SU-DHL-6 (cell line): Measurements from ENCODE around the gene WSB2.

ENCODE experiments used
- H2AFZ ChIP-seq: fragments of 200-600 bp; sonication (generic); 2 replicates; pipeline ENCODE4 v1.6.1; 2014; ENCODE audit warnings: low read depth, mild to moderate bottlenecking, moderate library complexity, mixed read lengths, antibody characterized with exemption, low read length; ENCODE audit not compliant: severe bottlenecking
- H3F3A ChIP-seq: fragments of 200-600 bp; shearing (Covaris generic); 2 replicates; pipeline ENCODE4 v1.6.0; 2016; ENCODE audit warnings: antibody characterized with exemption, mild to moderate bottlenecking; ENCODE audit not compliant: insufficient read depth
- H3K27ac ChIP-seq: fragments of 200-600 bp; sonication (generic); 2 replicates; pipeline ENCODE4 v1.5.1; 2016; ENCODE audit warnings: low read depth, mild to moderate bottlenecking, low read length, moderate library complexity, mixed read lengths
- H3K27me3 ChIP-seq: fragments of 200-600 bp; sonication (generic), shearing (Covaris generic); 2 replicates; pipeline ENCODE4 v1.6.0; 2014; ENCODE audit warnings: mild to moderate bottlenecking, low read length
- H3K36me3 ChIP-seq: fragments of 200-600 bp; sonication (generic); 2 replicates; pipeline ENCODE4 v1.6.1; 2014; ENCODE audit warnings: mild to moderate bottlenecking, low read length, mixed read lengths
- H3K4me2 ChIP-seq: fragments of 300-600, 200-600 bp; shearing (Covaris generic), sonication (generic); 2 replicates; pipeline ENCODE4 v1.6.0; 2014; ENCODE audit warnings: low read length, low read depth, mild to moderate bottlenecking; ENCODE audit not compliant: poor library complexity, severe bottlenecking
- H3K4me3 ChIP-seq: fragments of 200-600 bp; sonication (generic); 2 replicates; pipeline ENCODE4 v1.5.1; 2014; ENCODE audit warnings: antibody characterized with exemption, low read length, mild to moderate bottlenecking, mixed read lengths; ENCODE audit not compliant: insufficient read depth, poor library complexity, severe bottlenecking
- H3K79me2 ChIP-seq: fragments of 200-600 bp; sonication (generic); 2 replicates; pipeline ENCODE4 v1.6.1; 2014; ENCODE audit warnings: mild to moderate bottlenecking, low read length, moderate library complexity; ENCODE audit not compliant: insufficient read depth
- H3K9ac ChIP-seq: fragments of 200-600 bp; sonication (generic); 2 replicates; pipeline ENCODE4 v1.7.0; 2014; ENCODE audit warnings: mild to moderate bottlenecking, low read length
- H3K9me2 ChIP-seq: fragments of 200-600 bp; sonication (generic); replicated peaks from 2 replicates; pipeline ENCODE4 v1.6.1; 2014; ENCODE audit warnings: low read length; ENCODE audit not compliant: insufficient read depth
- H3K9me3 ChIP-seq: fragments of 200-600 bp; sonication (generic); 2 replicates; pipeline ENCODE4 v1.6.1; 2014; ENCODE audit warnings: low read length, mixed read lengths; ENCODE audit not compliant: insufficient read depth
- H4K20me1 ChIP-seq: fragments of 200-600 bp; sonication (generic); 2 replicates; pipeline ENCODE4 v1.6.1; 2014; ENCODE audit warnings: low read depth, mild to moderate bottlenecking, antibody characterized with exemption, low read length, moderate library complexity, mixed read lengths
- CTCF ChIP-seq: fragments of 200-600 bp; sonication (generic); IDR thresholded peaks from one replicate; pipeline ENCODE4 v1.5.1; 2017; ENCODE audit warnings: antibody characterized with exemption, mild to moderate bottlenecking, low read length, moderate library complexity; ENCODE audit not compliant: insufficient read depth, poor library complexity, severe bottlenecking
- EZH2phosphoT487 ChIP-seq: fragments of 200-600 bp; sonication (generic), shearing (Covaris generic); conservative IDR thresholded peaks from 2 replicates; pipeline ENCODE4 v1.6.1; 2018; ENCODE audit warnings: mild to moderate bottlenecking, antibody characterized with exemption, low read length, moderate library complexity, mixed read lengths

Gene WSB2

GRCh38 chr12:118015306-118015705 is 45.7 kb downstream of the WSB2 start:
- Histone ChIP-seq H4K20me1 (peaks cover 2% of the 10 kb centered on the region; the same call in 1 of the 2 replicates), H3K79me2 (peaks cover 28% of the 10 kb centered on the region), H3K4me3 (no peak overlapping the region), H3K27me3 (no peaks in the 10 kb centered on the region), H3F3A (no peaks in the 10 kb centered on the region), H3K9me3 (no peaks in the 10 kb centered on the region), H2AFZ (no peak overlapping the region), H3K27ac (no peak overlapping the region), H3K4me2 (no peak overlapping the region), H3K9me2 (no peaks in the 10 kb centered on the region), H3K9ac (no peak overlapping the region), H3K36me3 (peaks cover 13% of the 10 kb centered on the region)
- TF ChIP-seq EZH2phosphoT487 (no peak), CTCF (no peak)

GRCh38 chr12:118013283-118013682 is 47.7 kb downstream of the WSB2 start:
- Histone ChIP-seq H2AFZ (no peak overlapping the region), H3K9me3 (no peaks in the 10 kb centered on the region), H3K36me3 (no peaks in the 10 kb centered on the region), H3K4me2 (no peak overlapping the region), H3K9ac (no peak overlapping the region), H3K4me3 (no peak overlapping the region), H3K79me2 (peaks cover 16% of the 10 kb centered on the region), H3F3A (no peaks in the 10 kb centered on the region), H3K27me3 (no peaks in the 10 kb centered on the region), H3K9me2 (no peaks in the 10 kb centered on the region), H4K20me1 (peaks cover 2% of the 10 kb centered on the region; the same call in 1 of the 2 replicates), H3K27ac (no peak overlapping the region)
- no peak for TF ChIP-seq CTCF
- no peak for TF ChIP-seq EZH2phosphoT487

- Histone ChIP-seq H3F3A (no peaks in the 10 kb centered on the region), H3K9ac (no peak overlapping the region), H2AFZ (no peak overlapping the region), H3K9me2 (no peaks in the 10 kb centered on the region), H3K36me3 (no peaks in the 10 kb centered on the region), H3K27me3 (no peaks in the 10 kb centered on the region), H3K4me3 (no peak overlapping the region), H3K4me2 (no peak overlapping the region), H3K27ac (no peak overlapping the region), H3K9me3 (no peaks in the 10 kb centered on the region), H3K79me2 (peaks cover 3% of the 10 kb centered on the region), H4K20me1 (no peaks in the 10 kb centered on the region)
- TF ChIP-seq EZH2phosphoT487 (no peak), CTCF (no peak)
Observed at GRCh38 chr12:118011961-118012360, 49.0 kb downstream of the WSB2 start.
